Gastrocnemius medialis (tissue), 4 donors: Measurements from ENCODE around the gene SCN2B. TPM values are rescaled to one million over a fixed set of nuclear protein-coding genes. Genes with fewer than 3 reads are reported as not detected.

Source experiments
- ATAC-seq, 2 donors: fragments of 150-250 bp; one replicate each; pipeline ENCODE4 v1.9.1; 2016
- DNase-seq, 2 donors: peaks; one replicate each; pipeline ENCODE4 v3.0.0-alpha.2; 2019
- H3K27ac ChIP-seq, 4 donors: fragments of 200-600 bp; sonication (generic); 1 replicate in 1 of 4; 2 replicates in 3 of 4; pipeline ENCODE4 v1.5.1; 2016 to 2018; ENCODE audit warnings: mild to moderate bottlenecking in 2 of 4, moderate library complexity in 1 of 4
- H3K27me3 ChIP-seq, 3 donors: fragments of 200-600 bp; sonication (generic) in 2 of 3; 1 replicate in 1 of 3; 2 replicates in 2 of 3; pipeline versions ENCODE4 v1.5.1 to v1.6.0; 2016 to 2019; ENCODE audit warnings: mild to moderate bottlenecking in 1 of 3, moderate library complexity in 1 of 3
- H3K36me3 ChIP-seq, 2 donors: fragments of 200-600 bp; sonication (generic) in 1 of 2; one replicate each; pipeline ENCODE4 v1.5.1; 2017 to 2018
- H3K4me1 ChIP-seq, 2 donors: fragments of 200-600 bp; sonication (generic) in 1 of 2; one replicate each; pipeline ENCODE4 v1.5.1; 2016 to 2017; ENCODE audit warnings: mild to moderate bottlenecking in 2 of 2
- H3K4me3 ChIP-seq, 4 donors: fragments of 200-600 bp; sonication (generic) in 3 of 4; 1 replicate in 1 of 4; 2 replicates in 3 of 4; pipeline ENCODE4 v1.5.1; 2016 to 2019; ENCODE audit warnings: mild to moderate bottlenecking in 2 of 4
- H3K9me3 ChIP-seq, 3 donors: fragments of 200-600 bp; sonication (generic) in 2 of 3; 1 replicate in 1 of 3; 2 replicates in 2 of 3; pipeline ENCODE4 v1.5.1; 2016 to 2019
- CTCF ChIP-seq, 5 experiments: fragments of 450-650 bp in 3 of 5; fragments of 200-600 bp in 2 of 5; sonication (generic) in 2 of 5; IDR thresholded peaks in 4 of 5; conservative IDR thresholded peaks in 1 of 5; 1 replicate in 4 of 5; 2 replicates in 1 of 5; pipeline ENCODE4 v1.5.1; 2016 to 2019; ENCODE audit warnings: antibody characterized with exemption in 5 of 5, mild to moderate bottlenecking in 3 of 5, moderate library complexity in 3 of 5
- POLR2A ChIP-seq, 2 donors: fragments of 450-650 bp; IDR thresholded peaks; one replicate each; pipeline ENCODE4 v1.6.1; 2017; ENCODE audit warnings: antibody characterized with exemption in 2 of 2, mild to moderate bottlenecking in 2 of 2, moderate library complexity in 2 of 2
- in situ Hi-C, 4 donors: fragments of 200-750 bp; cut with MboI; loops; one replicate each; pipeline versions ENCODE4 v1.15.0 to v1.8.0; 2017; ENCODE audit warnings: low sequenced_read_pairs in 4 of 4
- intact Hi-C: fragments of 100-400 bp; cut with DNase I; formaldehyde crosslinking; loops from one replicate; pipeline ENCODE4 v1.15.1; 2023; ENCODE audit warnings: low total_unique reads
- total RNA-seq, 4 donors: library from RNA; depleted of rRNA; stranded (reverse); fragments of >200 nt; gene quantifications; one replicate each; pipeline versions ENCODE4 v1.1.0 to v1.2.3, GENCODE V29; 2016

The SCN2B gene
- 1 to 10 TPM in 1 of 4 donors, under 1 TPM in 2, not detected in 1; 0.10 to 1.9 (median 0.24) TPM for total RNA-seq

GRCh38 chr11:118175993-118176777 is at the start of gene SCN2B:
Gene SCN2B, minus strand, starts transcription at chr11:118176639. Its CDS starts 208 bp downstream, at chr11:118176431.
- no peaks in the 10 kb centered on the region for H3K36me3 ChIP-seq
- intact Hi-C loops (no loop called here), in situ Hi-C loops (loop anchor here in 1 of 4 donors (25.0 kb wide), 1 partner anchor 311 kb away; no protein-coding TSS in a partner anchor)
- ATAC-seq (no peak), DNase-seq (no peak)
- TF ChIP-seq POLR2A (IDR thresholded peaks at IDR 0.05) = no peak
- no peak for TF ChIP-seq CTCF (IDR thresholded peaks at IDR 0.05 in 4 of 5, conservative IDR thresholded peaks at IDR 0.05 in 1 of 5)
- H3K4me1 ChIP-seq = peaks cover 34 to 40% of the 10 kb centered on the region in 2 donors
- H3K9me3 ChIP-seq = no peaks in the 10 kb centered on the region
- H3K27ac ChIP-seq = peak within 1 kb of the TSS; percentile 55 to 80 (median 67)
- no peaks in the 10 kb centered on the region for H3K27me3 ChIP-seq
- H3K4me3 ChIP-seq = peak within 1 kb of the TSS; percentile 23 to 46 (median 31)

GRCh38 chr11:118224511-118225188 is 48.2 kb upstream of the SCN2B start, which contains the start of gene JAML:
Gene JAML, minus strand, starts transcription at chr11:118225011. Its CDS starts 10,145 bp downstream, at chr11:118214866.
- Histone ChIP-seq H3K27ac (no peak within 1 kb of the TSS), H3K4me3 (no peak within 1 kb of the TSS), H3K9me3 (no peaks in the 10 kb centered on the region), H3K4me1 (no peaks in the 10 kb centered on the region), H3K27me3 (peaks cover 0 to 6% (median 0%) of the 10 kb centered on the region in 3 donors), H3K36me3 (no peaks in the 10 kb centered on the region)
- no peak for DNase-seq
- TF ChIP-seq CTCF (IDR thresholded peaks at IDR 0.05 in 4 of 5, conservative IDR thresholded peaks at IDR 0.05 in 1 of 5) = no peak
- TF ChIP-seq POLR2A (IDR thresholded peaks at IDR 0.05) = no peak
- ATAC-seq = no peak
- intact Hi-C loops = no loop called here
- in situ Hi-C loops = no loop called here

DNA sequence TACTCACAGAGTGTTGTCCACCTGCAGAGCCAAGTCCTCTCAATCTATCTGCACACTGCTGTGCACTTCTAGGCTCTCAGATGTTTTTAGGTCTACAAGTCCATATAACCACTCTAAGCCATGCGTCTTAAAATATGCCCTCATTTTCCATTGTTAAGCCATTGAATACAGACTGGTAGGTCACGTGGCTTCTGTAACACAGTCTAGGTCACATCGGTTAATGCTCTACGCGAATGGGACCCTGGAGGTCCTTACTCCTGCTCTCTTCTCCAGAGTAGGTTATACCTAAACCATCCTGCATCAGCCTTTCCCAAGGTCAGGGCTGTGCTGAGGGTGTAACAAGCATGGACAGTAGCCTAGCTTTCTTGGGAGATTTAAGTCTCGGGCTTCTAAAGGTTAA is 47.6 kb upstream of the SCN2B start:
- in situ Hi-C loops (no loop called here), intact Hi-C loops (no loop called here)
- no peaks in the 10 kb centered on the region for H3K9me3 ChIP-seq
- H3K36me3 ChIP-seq = no peaks in the 10 kb centered on the region
- TF ChIP-seq POLR2A (IDR thresholded peaks at IDR 0.05) = no peak
- ATAC-seq (no peak), DNase-seq (no peak)
- no peak overlapping the region for H3K27ac ChIP-seq
- H3K4me3 ChIP-seq = no peak overlapping the region
- H3K27me3 ChIP-seq = peaks cover 0 to 6% (median 0%) of the 10 kb centered on the region in 3 donors
- no peaks in the 10 kb centered on the region for H3K4me1 ChIP-seq

DNA sequence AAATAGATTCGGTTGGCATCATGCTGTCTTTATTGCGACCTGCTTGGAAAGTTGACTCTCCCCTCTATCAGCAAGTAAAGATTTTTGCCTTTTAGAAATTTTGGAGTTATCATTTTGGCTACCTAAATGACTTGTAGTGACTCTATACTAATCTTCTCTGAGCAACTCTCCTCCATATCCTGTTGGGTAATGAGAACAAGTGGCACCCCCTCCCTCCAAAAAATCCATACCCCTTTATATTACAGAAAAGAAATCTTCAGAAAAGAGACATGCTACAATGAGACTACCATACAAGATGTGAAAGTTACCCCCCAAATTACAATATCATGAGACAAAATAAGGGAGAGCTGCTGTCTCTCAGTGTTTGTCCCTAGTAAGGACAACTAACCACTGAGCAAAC is 47.1 kb upstream of the SCN2B start:
- no peaks in the 10 kb centered on the region for H3K9me3 ChIP-seq
- intact Hi-C loops (no loop called here), in situ Hi-C loops (no loop called here)
- DNase-seq (no peak), ATAC-seq (no peak)
- TF ChIP-seq POLR2A (IDR thresholded peaks at IDR 0.05) = no peak
- no peak for TF ChIP-seq CTCF (IDR thresholded peaks at IDR 0.05 in 4 of 5, conservative IDR thresholded peaks at IDR 0.05 in 1 of 5)
- no peaks in the 10 kb centered on the region for H3K4me1 ChIP-seq
- H3K4me3 ChIP-seq = no peak overlapping the region
- no peak overlapping the region for H3K27ac ChIP-seq
- no peaks in the 10 kb centered on the region for H3K36me3 ChIP-seq
- peaks cover 0 to 6% (median 0%) of the 10 kb centered on the region in 3 donors for H3K27me3 ChIP-seq

- in situ Hi-C loops = no loop called here
- peaks cover 0 to 6% (median 2%) of the 10 kb centered on the region in 3 donors for H3K27me3 ChIP-seq
- no peaks in the 10 kb centered on the region for H3K4me1 ChIP-seq
- no peak overlapping the region for H3K4me3 ChIP-seq
- ATAC-seq (no peak), DNase-seq (no peak)
- intact Hi-C loops = no loop called here
- H3K27ac ChIP-seq = no peak overlapping the region
- no peak for TF ChIP-seq POLR2A (IDR thresholded peaks at IDR 0.05)
- no peak for TF ChIP-seq CTCF (IDR thresholded peaks at IDR 0.05 in 4 of 5, conservative IDR thresholded peaks at IDR 0.05 in 1 of 5)
- H3K9me3 ChIP-seq = no peaks in the 10 kb centered on the region
- H3K36me3 ChIP-seq = no peaks in the 10 kb centered on the region
Measured at GRCh38 chr11:118222437-118222836, 46.0 kb upstream of the SCN2B start.
